A549 (cell line): Measurements from ENCODE around the gene ZNF385B. TPM values are rescaled to one million over a fixed set of nuclear protein-coding genes. Genes with fewer than 3 reads are reported as not detected.

Experiments
- ATAC-seq, 2 experiments: fragments of 200-7000 bp in 1 of 2; fragments of >200 bp in 1 of 2; cut with Nextera tagmentation in 1 of 2; cut with Tn5 transposase in 1 of 2; 3 replicates each; pipeline versions ENCODE4 v1.8.0 to v1.9.1; 2018 to 2020; ENCODE audit warnings: mild to moderate bottlenecking in 1 of 2, moderate library complexity in 1 of 2
- CTCF ChIA-PET: fragments of 300-600 bp; sonication (Branson Sonifier 250); formaldehyde crosslinking; extraction: SDS; loops from one replicate; lab custom pipeline; 2021; ENCODE audit warnings: antibody characterized with exemption, inconsistent platforms; lab: Yijun Ruan, JAX
- POLR2A ChIA-PET: fragments of 350-600 bp; formaldehyde crosslinking; extraction: SDS; loops from one replicate; lab custom pipeline; 2021; ENCODE audit warnings: antibody characterized with exemption, inconsistent platforms; lab: Yijun Ruan, JAX
- DNase-seq, 2 experiments: peaks; one replicate each; pipeline versions ENCODE4 v3.0.0 to v3.0.0-alpha.2; 2011 to 2016; ENCODE audit warnings: low read depth in 1 of 2, low spot score in 1 of 2
- FAIRE-seq: peaks from 2 replicates; lab custom pipeline; 2011; peaks lifted over from hg19 to GRCh38; lab: Jason Lieb, UNC
- H3K27ac ChIP-seq, 2 experiments: fragments of >200 bp; sonication (Bioruptor Twin); formaldehyde crosslinking; 3 replicates each; pipeline ENCODE4 v1.5.1; 2016 to 2017
- H3K4me1 ChIP-seq: fragments of >200 bp; sonication (Bioruptor Twin); formaldehyde crosslinking; 3 replicates; pipeline ENCODE4 v1.6.1; 2016
- H3K4me2 ChIP-seq: fragments of >200 bp; sonication (Bioruptor Twin); formaldehyde crosslinking; 3 replicates; pipeline ENCODE4 v1.6.1; 2016
- H3K4me3 ChIP-seq: fragments of >200 bp; sonication (Bioruptor Twin); formaldehyde crosslinking; 3 replicates; pipeline ENCODE4 v1.5.1; 2016
- H3K9me3 ChIP-seq: fragments of >200 bp; sonication (Bioruptor Twin); formaldehyde crosslinking; 3 replicates; pipeline ENCODE4 v1.6.1; 2016
- CHD4 ChIP-seq: fragments of 200-600 bp; sonication (generic); IDR thresholded peaks from 2 replicates; pipeline ENCODE4 v1.6.1; 2016; ENCODE audit warnings: antibody characterized with exemption, mild to moderate bottlenecking, borderline replicate concordance
- ESRRA ChIP-seq: fragments of 150-350 bp; IDR thresholded peaks from 2 replicates; pipeline ENCODE4 v1.6.1; 2014; ENCODE audit warnings: mild to moderate bottlenecking, low read length, borderline replicate concordance
- FOXS1 ChIP-seq: fragments of 250-450 bp; sonication (Bioruptor Pico); IDR thresholded peaks from 2 replicates; pipeline ENCODE4 v1.5.0; 2020; ENCODE audit warnings: mild to moderate bottlenecking, moderate library complexity
- GATA3 ChIP-seq: IDR thresholded peaks from 2 replicates; pipeline ENCODE4 v1.6.1; 2012; ENCODE audit warnings: borderline replicate concordance
- HDAC2 ChIP-seq: fragments of 200-600 bp; sonication (generic); IDR thresholded peaks from 2 replicates; pipeline ENCODE4 v1.6.1; 2016
- HEYL ChIP-seq: fragments of 250-450 bp; sonication (Bioruptor Pico); IDR thresholded peaks from 2 replicates; pipeline ENCODE4 v1.8.0; 2021; ENCODE audit warnings: mild to moderate bottlenecking, moderate library complexity
- KDM5A ChIP-seq: fragments of 200-600 bp; sonication (generic); IDR thresholded peaks from 2 replicates; pipeline ENCODE4 v1.6.1; 2016; ENCODE audit warnings: antibody characterized with exemption, mild to moderate bottlenecking
- MAZ ChIP-seq: fragments of 150-350 bp; IDR thresholded peaks from 2 replicates; pipeline ENCODE4 v1.6.1; 2014; ENCODE audit warnings: antibody characterized with exemption, low read depth, low read length, borderline replicate concordance
- MYC ChIP-seq: IDR thresholded peaks from 2 replicates; pipeline ENCODE4 v1.6.1; 2012; ENCODE audit warnings: mild to moderate bottlenecking, inconsistent platforms, low read length, improper control_type of control experiment, borderline replicate concordance
- NFE2L2 ChIP-seq: fragments of 150-350 bp; conservative IDR thresholded peaks from 2 replicates; pipeline ENCODE4 v1.6.1; 2014; ENCODE audit warnings: low read length
- NPAS2 ChIP-seq: fragments of 250-450 bp; sonication (Bioruptor Pico); IDR thresholded peaks from 2 replicates; pipeline ENCODE4 v1.8.0; 2022; ENCODE audit warnings: mild to moderate bottlenecking, moderate library complexity, borderline replicate concordance
- POLR2A ChIP-seq: IDR thresholded peaks from 2 replicates; pipeline ENCODE4 v1.6.1; 2012; ENCODE audit warnings: mild to moderate bottlenecking, low read length
- POLR2AphosphoS2 ChIP-seq: conservative IDR thresholded peaks from 2 replicates; pipeline ENCODE4 v1.6.1; 2012; ENCODE audit warnings: low read length, improper control_type of control experiment, inconsistent platforms
- SMC3 ChIP-seq: fragments of >200 bp; sonication (Bioruptor Twin); formaldehyde crosslinking; IDR thresholded peaks from 3 replicates; pipeline ENCODE4 v1.6.1; 2018; ENCODE audit warnings: inconsistent platforms
- ZFP36 ChIP-seq: fragments of 450-650 bp; IDR thresholded peaks from 2 replicates; pipeline ENCODE4 v1.6.1; 2014; ENCODE audit warnings: borderline replicate concordance; ENCODE audit not compliant: partially characterized antibody
- ZSCAN20 ChIP-seq: fragments of 250-450 bp; sonication (Bioruptor Pico); IDR thresholded peaks from 2 replicates; pipeline ENCODE4 v1.8.0; 2022; ENCODE audit warnings: mild to moderate bottlenecking, moderate library complexity
- WGBS: methylation state at CpG from one replicate; pipeline ENCODE4 v1.1.6; 2017; ENCODE audit errors: missing lambda C conversion rate; 5-methylcytosine and 5-hydroxymethylcytosine counted together
- polyA plus RNA-seq, 4 experiments: library from polyadenylated mRNA; depleted of rRNA in 3 of 4; stranded (reverse); fragments of >200 nt; fragmentation: RNase III in 1 of 4; extraction: RNeasy Plus Mini Kit Qiagen cat#74134 plus additional on column Dnase treatment in 1 of 4; gene quantifications; 2 replicates in 3 of 4; 3 replicates in 1 of 4; pipeline ENCODE4 v1.2.3, GENCODE V29; 2011 to 2017
- TF ChIP-seq, protein P1 (sequence below): IDR thresholded peaks from 2 replicates; pipeline ENCODE4 v1.6.1; 2012
- TF ChIP-seq, protein P2 (sequence below): fragments of 200-600 bp; sonication (generic); IDR thresholded peaks from 2 replicates; pipeline ENCODE4 v1.6.1; 2016; ENCODE audit warnings: antibody characterized with exemption, mild to moderate bottlenecking, moderate library complexity
- TF ChIP-seq, protein P3 (sequence below): IDR thresholded peaks from 2 replicates; pipeline ENCODE4 v1.6.1; 2012; ENCODE audit warnings: low read depth, borderline replicate concordance
- TF ChIP-seq, protein P4 (sequence below): fragments of >200 bp; sonication (Bioruptor Twin); formaldehyde crosslinking; IDR thresholded peaks from 3 replicates; pipeline ENCODE4 v1.5.1; 2016
- TF ChIP-seq, protein P5 (sequence below): IDR thresholded peaks from 2 replicates; pipeline ENCODE4 v1.6.1; 2012

ZNF385B gene
- polyA plus RNA-seq, 2 of the 4 experiments (the other 2 are of a cell fraction): not detected

DNA sequence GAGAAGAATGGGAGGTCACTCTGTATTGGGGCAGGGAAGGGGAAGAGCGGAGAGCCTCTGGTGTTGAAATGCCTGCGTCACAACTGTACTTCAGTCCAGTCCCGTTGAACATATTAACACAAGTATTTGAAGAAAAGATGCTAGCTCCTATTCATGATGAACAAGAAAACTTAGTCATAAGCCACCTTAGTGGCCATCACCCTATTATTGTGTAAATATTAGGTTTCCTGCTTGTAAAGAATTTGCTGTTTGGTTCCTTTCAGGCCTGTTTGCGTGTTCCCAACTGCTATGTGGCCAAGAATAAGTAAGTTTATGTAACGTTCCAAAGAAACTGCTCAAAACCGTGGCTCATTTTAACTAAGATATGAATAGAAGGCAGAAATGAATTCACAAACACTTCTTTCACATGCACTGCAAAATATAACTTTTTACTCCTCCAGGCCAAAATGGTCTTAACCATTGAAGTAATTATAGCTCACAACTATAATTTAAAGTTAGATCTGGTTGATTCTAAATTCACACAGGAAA lies 204.3 kb downstream of the ZNF385B start:
- ATAC-seq (no peak), FAIRE-seq (no peak), DNase-seq (no peak)
- Histone ChIP-seq H3K4me3 (no peak overlapping the region), H3K9me3 (no peaks in the 10 kb centered on the region), H3K4me2 (no peak overlapping the region), H3K4me1 (no peaks in the 10 kb centered on the region), H3K27ac (no peak overlapping the region)
- WGBS: 40% methylated on average over 6 of the region's 6 CpGs
- TF ChIP-seq, protein P1, sequence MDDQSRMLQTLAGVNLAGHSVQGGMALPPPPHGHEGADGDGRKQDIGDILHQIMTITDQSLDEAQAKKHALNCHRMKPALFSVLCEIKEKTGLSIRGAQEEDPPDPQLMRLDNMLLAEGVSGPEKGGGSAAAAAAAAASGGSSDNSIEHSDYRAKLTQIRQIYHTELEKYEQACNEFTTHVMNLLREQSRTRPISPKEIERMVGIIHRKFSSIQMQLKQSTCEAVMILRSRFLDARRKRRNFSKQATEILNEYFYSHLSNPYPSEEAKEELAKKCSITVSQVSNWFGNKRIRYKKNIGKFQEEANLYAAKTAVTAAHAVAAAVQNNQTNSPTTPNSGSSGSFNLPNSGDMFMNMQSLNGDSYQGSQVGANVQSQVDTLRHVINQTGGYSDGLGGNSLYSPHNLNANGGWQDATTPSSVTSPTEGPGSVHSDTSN: no peak
- TF ChIP-seq FOXS1 (CRISPR knock-in tag) (no peak), MYC (no peak)
- ChIA-PET POLR2A (no interaction called here), CTCF (interaction anchor here (1.3 kb wide), 1 partner anchor 9 kb away, joined by 3 read pairs; no protein-coding TSS in a partner anchor)

DNA sequence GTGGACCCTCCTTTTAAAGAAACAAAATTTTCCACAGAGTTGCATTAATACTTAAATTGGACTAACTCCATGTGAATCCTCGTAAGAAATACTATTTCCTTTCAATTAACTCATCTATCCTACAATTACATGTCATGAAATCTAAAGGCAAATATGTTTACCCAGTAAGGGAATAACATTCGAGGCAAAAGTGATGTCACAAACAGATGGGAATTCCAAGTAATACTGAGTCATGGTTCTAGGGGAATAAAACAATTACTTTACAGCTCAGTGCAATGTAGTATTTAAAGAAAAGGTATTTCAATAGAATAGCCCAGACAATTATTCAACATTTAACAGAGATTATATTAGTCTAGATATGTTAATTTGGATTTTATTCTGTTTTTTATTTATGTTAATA lies 205.8 kb downstream of the ZNF385B start:
- FAIRE-seq (no peak), DNase-seq (peak in 1 of 2 experiments; percentile 2)
- H3K9me3 ChIP-seq: no peaks in the 10 kb centered on the region
- no peak overlapping the region for H3K4me2 ChIP-seq
- H3K4me1 ChIP-seq: no peaks in the 10 kb centered on the region
- ChIA-PET CTCF (interaction anchor here (0.5 kb wide), 1 partner anchor 175 kb away, joined by 3 read pairs; no protein-coding TSS in a partner anchor), POLR2A (no interaction called here)
- H3K27ac ChIP-seq: no peak overlapping the region
- 0% methylated on average over 2 of the region's 2 CpGs for WGBS
- TF ChIP-seq POLR2A (no peak), ZFP36 (no peak), HEYL (CRISPR knock-in tag) (no peak), MAZ (no peak), HDAC2 (no peak), ZSCAN20 (CRISPR knock-in tag) (no peak), NFE2L2 (no peak), SMC3 (no peak), MYC (no peak), GATA3 (no peak), POLR2AphosphoS2 (no peak), ESRRA (no peak), KDM5A (no peak), CHD4 (no peak), NPAS2 (CRISPR knock-in tag) (no peak)
- TF ChIP-seq, protein P2, sequence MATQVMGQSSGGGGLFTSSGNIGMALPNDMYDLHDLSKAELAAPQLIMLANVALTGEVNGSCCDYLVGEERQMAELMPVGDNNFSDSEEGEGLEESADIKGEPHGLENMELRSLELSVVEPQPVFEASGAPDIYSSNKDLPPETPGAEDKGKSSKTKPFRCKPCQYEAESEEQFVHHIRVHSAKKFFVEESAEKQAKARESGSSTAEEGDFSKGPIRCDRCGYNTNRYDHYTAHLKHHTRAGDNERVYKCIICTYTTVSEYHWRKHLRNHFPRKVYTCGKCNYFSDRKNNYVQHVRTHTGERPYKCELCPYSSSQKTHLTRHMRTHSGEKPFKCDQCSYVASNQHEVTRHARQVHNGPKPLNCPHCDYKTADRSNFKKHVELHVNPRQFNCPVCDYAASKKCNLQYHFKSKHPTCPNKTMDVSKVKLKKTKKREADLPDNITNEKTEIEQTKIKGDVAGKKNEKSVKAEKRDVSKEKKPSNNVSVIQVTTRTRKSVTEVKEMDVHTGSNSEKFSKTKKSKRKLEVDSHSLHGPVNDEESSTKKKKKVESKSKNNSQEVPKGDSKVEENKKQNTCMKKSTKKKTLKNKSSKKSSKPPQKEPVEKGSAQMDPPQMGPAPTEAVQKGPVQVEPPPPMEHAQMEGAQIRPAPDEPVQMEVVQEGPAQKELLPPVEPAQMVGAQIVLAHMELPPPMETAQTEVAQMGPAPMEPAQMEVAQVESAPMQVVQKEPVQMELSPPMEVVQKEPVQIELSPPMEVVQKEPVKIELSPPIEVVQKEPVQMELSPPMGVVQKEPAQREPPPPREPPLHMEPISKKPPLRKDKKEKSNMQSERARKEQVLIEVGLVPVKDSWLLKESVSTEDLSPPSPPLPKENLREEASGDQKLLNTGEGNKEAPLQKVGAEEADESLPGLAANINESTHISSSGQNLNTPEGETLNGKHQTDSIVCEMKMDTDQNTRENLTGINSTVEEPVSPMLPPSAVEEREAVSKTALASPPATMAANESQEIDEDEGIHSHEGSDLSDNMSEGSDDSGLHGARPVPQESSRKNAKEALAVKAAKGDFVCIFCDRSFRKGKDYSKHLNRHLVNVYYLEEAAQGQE: no peak
- TF ChIP-seq, protein P3, sequence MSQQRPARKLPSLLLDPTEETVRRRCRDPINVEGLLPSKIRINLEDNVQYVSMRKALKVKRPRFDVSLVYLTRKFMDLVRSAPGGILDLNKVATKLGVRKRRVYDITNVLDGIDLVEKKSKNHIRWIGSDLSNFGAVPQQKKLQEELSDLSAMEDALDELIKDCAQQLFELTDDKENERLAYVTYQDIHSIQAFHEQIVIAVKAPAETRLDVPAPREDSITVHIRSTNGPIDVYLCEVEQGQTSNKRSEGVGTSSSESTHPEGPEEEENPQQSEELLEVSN: no peak
- TF ChIP-seq, protein P4, sequence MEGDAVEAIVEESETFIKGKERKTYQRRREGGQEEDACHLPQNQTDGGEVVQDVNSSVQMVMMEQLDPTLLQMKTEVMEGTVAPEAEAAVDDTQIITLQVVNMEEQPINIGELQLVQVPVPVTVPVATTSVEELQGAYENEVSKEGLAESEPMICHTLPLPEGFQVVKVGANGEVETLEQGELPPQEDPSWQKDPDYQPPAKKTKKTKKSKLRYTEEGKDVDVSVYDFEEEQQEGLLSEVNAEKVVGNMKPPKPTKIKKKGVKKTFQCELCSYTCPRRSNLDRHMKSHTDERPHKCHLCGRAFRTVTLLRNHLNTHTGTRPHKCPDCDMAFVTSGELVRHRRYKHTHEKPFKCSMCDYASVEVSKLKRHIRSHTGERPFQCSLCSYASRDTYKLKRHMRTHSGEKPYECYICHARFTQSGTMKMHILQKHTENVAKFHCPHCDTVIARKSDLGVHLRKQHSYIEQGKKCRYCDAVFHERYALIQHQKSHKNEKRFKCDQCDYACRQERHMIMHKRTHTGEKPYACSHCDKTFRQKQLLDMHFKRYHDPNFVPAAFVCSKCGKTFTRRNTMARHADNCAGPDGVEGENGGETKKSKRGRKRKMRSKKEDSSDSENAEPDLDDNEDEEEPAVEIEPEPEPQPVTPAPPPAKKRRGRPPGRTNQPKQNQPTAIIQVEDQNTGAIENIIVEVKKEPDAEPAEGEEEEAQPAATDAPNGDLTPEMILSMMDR: no peak
- TF ChIP-seq, protein P5, sequence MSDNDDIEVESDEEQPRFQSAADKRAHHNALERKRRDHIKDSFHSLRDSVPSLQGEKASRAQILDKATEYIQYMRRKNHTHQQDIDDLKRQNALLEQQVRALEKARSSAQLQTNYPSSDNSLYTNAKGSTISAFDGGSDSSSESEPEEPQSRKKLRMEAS: no peak
- TF ChIP-seq, all 56 proteins: peak for 0
- ATAC-seq: no peak
- no peak overlapping the region for H3K4me3 ChIP-seq
